GM21390 (cell line): ENCODE measurements around the gene P2RX2.

ENCODE experiments used
- ATAC-seq: cut with Tn5 transposase; IDR thresholded peaks from one replicate; pipeline ENCODE4 v1.9.1; 2021; ENCODE audit not compliant: unreplicated experiment

P2RX2 gene

DNA sequence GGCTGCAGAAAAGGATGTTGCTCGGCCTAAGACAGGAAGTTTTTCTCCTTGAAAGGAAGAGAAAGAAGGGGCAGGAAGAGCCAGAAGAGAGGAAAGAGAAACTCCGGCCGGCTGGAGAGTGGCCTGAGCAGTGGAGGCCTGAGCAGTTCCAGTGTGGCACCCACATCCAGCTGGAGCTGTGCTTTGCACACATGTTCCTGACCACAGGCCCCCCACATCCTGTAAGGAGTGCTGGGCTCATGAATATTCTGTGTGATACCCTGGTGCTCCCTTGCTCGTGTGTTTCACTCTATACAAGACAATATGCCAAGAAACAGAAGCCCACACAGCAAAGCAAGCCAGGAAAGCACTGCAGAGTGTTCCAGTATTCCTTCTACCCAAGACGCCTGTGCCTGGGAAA, 41.5 kb downstream of the P2RX2 start:
- no peak for ATAC-seq

DNA sequence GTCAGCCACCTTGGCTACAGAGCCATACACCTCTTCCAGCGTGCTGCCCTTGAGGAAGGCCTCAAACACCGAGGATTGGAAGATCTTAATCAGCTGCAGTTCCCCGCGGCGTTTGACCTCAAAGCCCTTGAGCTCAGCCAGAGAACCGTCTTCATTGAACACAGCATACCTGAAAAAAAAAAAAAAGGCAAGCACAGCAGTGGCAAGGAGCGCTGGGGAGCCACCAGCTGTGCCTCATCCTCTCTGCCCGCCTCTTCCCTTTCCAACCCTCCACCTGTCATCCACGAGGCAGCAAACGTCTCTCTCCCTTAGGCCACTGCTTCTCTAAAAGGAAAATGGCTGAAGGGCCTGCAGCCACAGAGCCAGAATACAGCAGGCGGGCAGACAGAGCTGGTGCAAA, 42.4 kb downstream of the P2RX2 start:
- ATAC-seq, result no peak

DNA sequence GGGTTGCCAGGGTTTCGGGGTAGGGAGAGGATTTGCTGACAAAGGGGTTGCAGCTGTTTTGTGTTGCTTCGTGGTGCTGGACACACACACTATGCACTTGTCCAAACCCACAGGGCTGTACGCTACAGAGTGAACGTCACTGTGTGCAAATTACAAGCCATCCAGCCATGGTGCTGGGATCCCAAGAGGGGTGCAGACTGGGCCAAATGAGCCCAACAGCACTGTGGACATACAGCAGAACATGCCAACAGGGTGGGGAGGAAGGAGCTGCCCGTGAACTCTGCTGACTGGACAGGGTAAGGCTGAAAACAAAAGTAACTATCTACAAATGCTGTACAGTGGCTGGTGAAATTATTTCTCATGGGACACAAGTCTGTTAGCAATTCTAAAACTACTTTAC, 43.4 kb downstream of the P2RX2 start:
- ATAC-seq, result no peak

DNA sequence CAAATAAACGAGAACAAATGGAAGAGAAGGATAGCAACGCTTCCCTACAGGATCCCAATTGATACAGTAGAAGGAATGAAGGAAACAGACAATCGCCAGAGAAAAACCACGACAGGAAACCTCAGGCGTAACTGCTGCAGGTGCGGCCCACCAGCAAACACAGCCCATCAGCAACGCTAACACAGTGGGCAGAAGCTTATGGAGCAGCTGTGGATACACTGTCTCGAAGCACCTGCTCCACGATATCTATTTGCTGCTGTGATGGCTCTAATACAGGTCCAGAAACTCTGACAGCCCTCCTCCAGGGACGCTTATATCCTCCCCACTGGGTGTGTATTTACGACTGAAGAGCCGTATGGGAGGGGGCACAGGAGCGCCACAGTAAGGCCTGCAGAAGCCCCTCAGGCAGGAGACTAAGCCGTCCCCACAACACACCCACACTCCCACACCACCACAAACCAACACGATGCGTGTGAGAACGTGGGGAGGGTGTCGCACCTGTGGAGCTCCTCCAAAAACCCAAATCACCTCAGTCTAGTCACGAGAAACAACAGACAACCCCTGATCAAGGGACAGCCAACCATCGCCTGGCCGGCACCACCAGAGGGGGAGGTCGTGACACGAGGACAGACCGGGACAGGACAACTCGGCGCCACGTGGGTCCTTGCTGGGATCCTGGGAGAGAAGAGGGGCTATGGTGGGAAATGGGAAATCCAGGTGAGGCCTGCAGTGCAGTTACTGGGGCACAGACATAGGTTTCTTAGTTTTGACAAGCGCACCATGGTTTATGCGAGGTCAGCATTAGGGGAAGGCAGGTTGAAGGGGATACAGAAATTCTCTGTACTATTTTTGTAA, 44.6 kb downstream of the P2RX2 start:
- no peak for ATAC-seq

DNA sequence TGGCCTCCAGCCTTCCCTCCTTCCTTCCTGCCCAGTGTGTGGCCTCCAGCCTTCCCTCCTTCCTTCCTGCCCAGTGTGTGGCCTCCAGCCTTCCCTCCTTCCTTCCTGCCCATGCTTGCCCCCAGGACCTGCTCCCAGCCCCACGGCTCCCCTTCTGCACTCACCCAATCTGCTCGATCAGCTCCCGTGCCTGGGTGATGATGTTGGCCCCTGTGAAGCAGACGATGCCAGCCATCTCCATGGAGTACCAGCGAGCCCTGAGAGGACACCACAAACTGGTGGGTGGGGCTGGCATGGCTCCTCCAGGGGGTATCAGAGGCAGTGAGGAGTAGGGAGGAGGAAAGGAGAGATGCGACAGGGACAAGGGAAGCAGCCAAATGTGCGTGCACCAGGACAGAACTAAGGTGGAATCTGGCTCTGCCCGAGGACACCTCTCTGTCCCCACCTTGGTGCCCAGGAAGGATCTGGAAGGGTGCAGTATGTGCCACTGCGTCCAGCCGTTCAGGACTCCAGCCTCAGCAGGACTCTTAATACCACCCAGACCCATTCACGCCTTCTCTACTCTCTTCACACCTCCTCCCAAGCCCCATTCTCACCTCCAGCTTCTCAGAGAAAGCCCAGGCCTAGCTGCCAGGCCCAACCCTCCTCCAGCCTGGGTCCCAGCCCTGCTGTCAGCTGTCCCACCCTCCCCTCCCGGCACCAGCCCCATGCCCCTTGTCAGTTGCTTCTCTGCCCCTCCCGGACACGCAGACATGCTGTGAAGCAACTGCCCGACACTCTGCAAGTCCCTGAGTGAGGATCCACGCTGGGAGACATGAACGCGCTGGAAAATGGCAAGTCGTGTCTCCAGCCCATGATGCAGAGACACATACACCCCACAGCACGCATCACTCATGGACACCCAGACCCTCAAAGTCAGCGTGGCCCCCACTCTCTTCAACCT, 45.9 kb downstream of the P2RX2 start:
- ATAC-seq, result no peak

DNA sequence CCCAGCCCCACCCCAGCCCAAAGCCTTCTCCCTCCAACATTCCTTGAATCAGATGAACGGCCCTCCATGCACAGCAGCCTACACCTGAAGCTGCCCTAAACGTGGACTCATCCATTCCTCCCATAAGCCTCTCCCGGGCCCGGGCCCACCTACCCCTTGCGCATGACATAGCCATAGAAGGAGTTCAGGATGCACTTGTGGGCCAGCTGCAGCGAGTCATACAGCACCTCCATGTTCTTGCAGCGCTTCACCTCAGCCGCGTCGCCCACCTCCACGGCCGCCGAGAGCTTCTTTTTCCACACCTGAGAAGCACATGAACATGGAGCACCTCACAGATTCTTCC, 46.5 kb downstream of the P2RX2 start:
- no peak for ATAC-seq

DNA sequence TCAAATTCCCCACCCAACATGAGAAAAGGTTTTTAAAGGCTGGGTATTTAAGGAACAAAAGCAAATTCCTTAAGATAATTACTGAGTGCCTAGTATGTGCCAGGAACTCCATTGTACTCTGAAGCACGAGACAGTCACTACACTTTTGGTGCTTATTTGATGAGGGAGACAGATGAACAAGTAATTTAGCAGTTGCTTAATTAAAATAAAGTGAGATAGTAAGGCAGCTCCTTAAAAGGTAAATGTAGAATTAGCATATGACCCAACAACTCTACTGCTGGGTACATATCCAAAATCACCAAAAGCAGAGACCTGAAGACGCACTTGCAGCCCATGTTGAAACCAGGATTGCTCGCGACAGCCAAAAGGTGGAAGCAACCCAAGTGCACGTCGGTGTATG, 47.2 kb downstream of the P2RX2 start:
- no peak for ATAC-seq

DNA sequence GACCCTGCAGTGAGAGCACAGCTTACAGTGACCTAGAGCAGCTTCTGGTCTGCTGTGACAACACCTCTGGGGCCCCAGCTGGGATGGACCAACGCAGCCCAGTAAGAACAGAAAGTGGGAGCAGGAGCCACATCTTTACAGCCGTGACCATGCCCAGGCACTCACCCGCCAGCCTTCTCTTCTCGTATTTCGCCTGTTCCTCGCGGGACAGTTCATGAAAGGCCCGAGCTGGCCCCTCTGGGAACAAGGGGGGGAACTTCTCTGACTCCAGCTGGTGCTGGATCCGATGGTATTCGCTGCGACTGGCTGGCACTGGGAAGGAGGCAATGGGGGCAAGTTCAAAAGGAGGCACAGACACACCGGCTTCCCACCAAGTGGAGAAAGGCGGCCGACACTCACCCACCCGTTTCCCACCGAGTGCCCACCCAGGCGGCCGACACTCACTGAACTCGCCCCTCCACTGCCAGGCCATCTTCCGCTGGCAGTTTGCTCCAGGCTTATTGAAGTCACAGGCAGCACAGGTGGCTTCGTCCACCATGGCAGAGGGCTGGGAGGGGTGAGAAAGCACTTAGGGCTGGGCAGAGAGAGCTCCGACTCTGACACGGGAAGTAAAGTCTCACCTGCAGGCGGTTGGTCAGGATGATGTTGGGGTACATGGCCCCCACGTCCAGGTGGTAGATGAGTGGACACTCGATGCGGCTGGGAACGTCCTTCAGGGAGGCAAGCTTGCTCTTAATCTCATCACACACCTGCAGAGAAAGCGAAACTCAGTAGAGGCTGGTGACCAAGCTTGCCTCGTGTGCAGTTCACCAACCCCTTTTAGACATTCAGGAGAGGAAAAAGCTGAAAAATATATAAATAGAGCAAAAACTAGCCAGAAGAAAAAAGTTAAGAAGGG, 49.9 kb downstream of the P2RX2 start:
- ATAC-seq, result no peak

DNA sequence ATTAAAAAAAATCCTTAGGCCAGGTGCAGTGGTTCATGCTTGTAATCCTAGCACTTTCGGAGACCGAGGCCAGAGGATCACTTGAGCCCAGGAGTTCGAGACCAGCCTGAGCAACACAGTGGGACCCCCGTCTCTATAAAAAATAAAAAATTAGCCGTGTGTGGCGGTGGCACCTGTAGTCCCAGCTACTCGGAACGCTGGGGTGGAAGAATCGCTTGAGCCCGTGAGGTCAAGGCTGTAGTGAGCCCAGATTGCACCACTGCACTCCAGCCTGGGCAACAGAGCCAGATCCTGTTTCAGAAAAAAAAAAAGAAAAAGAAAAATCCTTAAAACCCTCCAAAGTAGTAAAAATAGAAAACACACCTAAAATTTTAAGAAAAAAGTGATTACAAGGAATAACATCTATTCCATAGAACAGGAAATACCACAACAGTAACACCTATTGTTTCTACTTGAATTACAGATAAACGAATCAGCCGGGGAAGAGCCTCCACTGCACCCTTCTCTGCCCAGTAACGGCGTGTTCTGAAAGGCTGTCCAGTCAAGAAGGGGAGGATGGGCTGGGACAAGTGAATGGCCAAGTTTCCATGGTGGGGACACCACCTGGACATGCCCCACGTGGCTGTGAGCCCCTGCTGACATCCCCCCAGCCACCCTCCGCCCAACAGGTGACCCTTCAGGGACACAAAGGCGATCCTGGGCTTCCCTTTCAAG, 50.7 kb downstream of the P2RX2 start:
- no peak for ATAC-seq
